K562 (cell line): ENCODE measurements around the gene UBE2O. TPM values are rescaled to one million over a fixed set of nuclear protein-coding genes. Genes with fewer than 3 reads are reported as not detected.

ENCODE experiments used
- ARHGAP35 ChIP-seq: fragments of 450-650 bp; IDR thresholded peaks from 2 replicates; pipeline ENCODE4 v1.6.1; 2018; ENCODE audit not compliant: partially characterized antibody
- ARNT ChIP-seq, 2 experiments: fragments of 450-650 bp; IDR thresholded peaks; 2 replicates each; pipeline ENCODE4 v1.6.1; 2016; ENCODE audit warnings: mild to moderate bottlenecking in 1 of 2
- CBFA2T3 ChIP-seq: fragments of 450-650 bp; IDR thresholded peaks from 2 replicates; pipeline ENCODE4 v1.6.1; 2017
- CCAR2 ChIP-seq: fragments of 200-400 bp; formaldehyde crosslinking; IDR thresholded peaks from 2 replicates; pipeline ENCODE4 v1.6.1; 2017; ENCODE audit warnings: mild to moderate bottlenecking, low read depth, low read length
- E2F1 ChIP-seq: sonication (generic); formaldehyde crosslinking; IDR thresholded peaks from 2 replicates; pipeline ENCODE4 v1.8.1; 2023; ENCODE audit warnings: mild to moderate bottlenecking, missing genetic modification reagents, moderate library complexity
- EZH2 ChIP-seq: IDR thresholded peaks from 2 replicates; pipeline ENCODE4 v1.6.1; 2012; ENCODE audit warnings: low read depth, mild to moderate bottlenecking, inconsistent platforms, low read length, borderline replicate concordance
- HCFC1 ChIP-seq: IDR thresholded peaks from 2 replicates; pipeline ENCODE4 v1.6.1; 2012; ENCODE audit warnings: low read depth, low read length, improper control_type of control experiment
- HNRNPK ChIP-seq: fragments of 200-400 bp; formaldehyde crosslinking; IDR thresholded peaks from one replicate; pipeline ENCODE4 v1.6.1; 2018; ENCODE audit warnings: mild to moderate bottlenecking, low read depth, low read length; ENCODE audit not compliant: poor library complexity, severe bottlenecking
- L3MBTL2 ChIP-seq: fragments of 450-650 bp; IDR thresholded peaks from 2 replicates; pipeline ENCODE4 v1.6.1; 2016; ENCODE audit warnings: mild to moderate bottlenecking, moderate library complexity
- MECOM ChIP-seq: fragments of 250-450 bp; sonication (Bioruptor Pico); IDR thresholded peaks from 2 replicates; pipeline ENCODE4 v1.8.0; 2022; ENCODE audit warnings: inconsistent platforms
- MEIS2 ChIP-seq: fragments of 450-650 bp; IDR thresholded peaks from 2 replicates; pipeline ENCODE4 v1.6.1; 2014; ENCODE audit warnings: mild to moderate bottlenecking; ENCODE audit not compliant: partially characterized antibody
- NFIX ChIP-seq: fragments of 250-450 bp; sonication (Bioruptor Pico); IDR thresholded peaks from 2 replicates; pipeline ENCODE4 v1.4.0; 2020; ENCODE audit warnings: low read depth, mild to moderate bottlenecking, moderate library complexity
- NR1H2 ChIP-seq: sonication (generic); formaldehyde crosslinking; IDR thresholded peaks from 2 replicates; pipeline ENCODE4 v1.4.0; 2020; ENCODE audit warnings: mild to moderate bottlenecking, missing genetic modification reagents
- PML ChIP-seq: IDR thresholded peaks from 2 replicates; pipeline ENCODE4 v1.6.1; 2012; ENCODE audit warnings: low read length, inconsistent platforms
- SAP30 ChIP-seq: fragments of 200-600 bp; sonication (generic); IDR thresholded peaks from 2 replicates; pipeline ENCODE4 v1.6.1; 2012; ENCODE audit warnings: borderline replicate concordance, low read depth, mild to moderate bottlenecking, moderate library complexity, low read length, control low read depth, inconsistent platforms; ENCODE audit not compliant: insufficient read depth, poor library complexity, severe bottlenecking
- SIN3A ChIP-seq, 2 experiments: fragments of 150-350 bp in 1 of 2; IDR thresholded peaks; 2 replicates each; pipeline ENCODE4 v1.6.1; 2011 to 2016; ENCODE audit warnings: borderline replicate concordance in 2 of 2, low read depth in 2 of 2, low read length in 2 of 2, mild to moderate bottlenecking in 2 of 2, moderate library complexity in 2 of 2; ENCODE audit not compliant: control insufficient read depth in 1 of 2
- TARDBP ChIP-seq: fragments of 450-650 bp; IDR thresholded peaks from 2 replicates; pipeline ENCODE4 v1.6.1; 2016
- TBL1XR1 ChIP-seq, 2 experiments: IDR thresholded peaks; 2 replicates each; pipeline ENCODE4 v1.6.1; 2012; ENCODE audit warnings: improper control_type of control experiment in 2 of 2, low read length in 2 of 2, mild to moderate bottlenecking in 1 of 2
- TSC22D4 ChIP-seq: fragments of 450-650 bp; IDR thresholded peaks from 2 replicates; pipeline ENCODE4 v1.6.1; 2016; ENCODE audit warnings: missing genetic modification characterization, missing biosample characterization, control low read depth
- U2AF2 ChIP-seq: fragments of 200-400 bp; formaldehyde crosslinking; optimal IDR thresholded peaks from 2 replicates; pipeline ENCODE3; 2017; ENCODE audit warnings: low read depth, mild to moderate bottlenecking, low read length
- ZKSCAN3 ChIP-seq: fragments of 250-450 bp; sonication (Bioruptor Pico); IDR thresholded peaks from 2 replicates; pipeline ENCODE4 v1.4.0; 2020
- ZNF174 ChIP-seq: fragments of 250-450 bp; sonication (Bioruptor Pico); IDR thresholded peaks from 2 replicates; pipeline ENCODE4 v1.4.0; 2020; ENCODE audit warnings: mild to moderate bottlenecking
- ZNF224 ChIP-seq: sonication (generic); formaldehyde crosslinking; IDR thresholded peaks from 2 replicates; pipeline ENCODE4 v1.8.0; 2022; ENCODE audit warnings: mild to moderate bottlenecking, missing genetic modification reagents
- ZNF23 ChIP-seq: fragments of 250-450 bp; sonication (Bioruptor Pico); IDR thresholded peaks from 2 replicates; pipeline ENCODE4 v1.4.0; 2020; ENCODE audit warnings: mild to moderate bottlenecking
- ZNF77 ChIP-seq: fragments of 250-450 bp; sonication (Bioruptor Pico); IDR thresholded peaks from 2 replicates; pipeline ENCODE4 v1.5.0; 2020
- polyA plus RNA-seq, 8 experiments: library from polyadenylated mRNA; depleted of rRNA in 4 of 8; stranded (reverse) in 5 of 8; unstranded in 3 of 8; fragments of >200 nt; fragmentation: Nextera tagmentation in 2 of 8; fragmentation: Illumina TruSeq in 1 of 8; extraction: Ambion mirVana in 2 of 8; extraction: Trizol in 1 of 8; gene quantifications; 2 replicates each; pipeline versions ENCODE4 v1.2.1 to v1.2.3, GENCODE V29; 2011 to 2014; ENCODE audit warnings: inconsistent platforms in 1 of 8, missing spikeins in 1 of 8
- total RNA-seq, 7 experiments: library from RNA; depleted of rRNA in 6 of 7; stranded (reverse); fragments of >200 nt in 6 of 7; fragmentation: Illumina TruSeq in 2 of 7; extraction: Trizol in 2 of 7; gene quantifications; 2 replicates each; pipeline versions ENCODE4 v1.2.1 to v1.2.3, GENCODE V29; 2011 to 2021; ENCODE audit warnings: low replicate concordance in 1 of 7
- TF ChIP-seq, protein P1 (sequence below): fragments of 450-650 bp; IDR thresholded peaks from 2 replicates; pipeline ENCODE4 v1.6.1; 2014; ENCODE audit warnings: low read depth, mild to moderate bottlenecking, moderate library complexity, borderline replicate concordance
- TF ChIP-seq, protein P2 (sequence below): sonication (generic); formaldehyde crosslinking; IDR thresholded peaks from 2 replicates; pipeline ENCODE4 v1.8.0; 2022; ENCODE audit warnings: mild to moderate bottlenecking, low read depth, missing genetic modification reagents

The UBE2O gene
- total and polyA plus RNA-seq, 9 of the 15 experiments (the other 6 are each of a cell fraction or from before 2014, with no cell fraction given), result 1.6 to 39.7 (median 13.3) TPM

DNA sequence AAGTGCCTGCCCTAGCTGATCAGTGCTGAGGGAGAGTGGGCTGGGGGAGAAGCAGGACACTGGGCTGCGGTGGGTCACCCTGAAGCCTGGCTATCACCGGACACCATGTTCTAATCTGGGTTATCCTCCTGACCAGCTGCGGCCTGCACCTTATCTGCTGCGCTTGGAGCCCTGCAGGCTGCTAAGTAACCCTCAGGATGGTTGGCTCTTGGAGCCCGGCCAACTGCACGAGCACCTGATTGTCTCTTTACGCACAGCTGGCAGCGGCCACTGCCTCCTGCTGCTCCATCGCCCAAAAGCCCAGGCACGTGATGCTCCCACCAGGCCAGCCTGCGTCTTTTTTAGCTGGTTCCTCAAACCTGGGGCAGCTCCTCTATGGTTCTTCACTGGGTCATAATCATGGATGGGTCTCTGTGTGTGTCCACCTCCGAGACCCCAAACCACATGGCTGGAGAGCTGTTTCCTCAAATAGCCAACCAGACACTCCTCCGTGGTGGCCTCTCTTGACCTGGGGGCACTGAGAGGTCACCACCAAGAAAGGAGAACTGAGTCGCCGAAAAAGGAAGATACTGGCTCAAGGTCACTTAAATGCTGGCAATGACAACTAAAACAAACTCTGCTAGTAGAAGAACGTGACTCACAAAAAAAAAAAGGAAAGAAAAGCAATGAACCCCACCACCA, 46.8 kb downstream of the UBE2O start (continued):
- TF ChIP-seq CCAR2 (0 out of 2 replicates have a peak, but pooled peaks have one; percentile 83), HCFC1 (0 out of 2 replicates have a peak, but pooled peaks have one; percentile 29), NFIX (CRISPR knock-in tag) (peak; percentile 70), ZNF23 (CRISPR knock-in tag) (peak; percentile 69; the same call in 1 of the 2 replicates), TSC22D4 (tag) (no peak), ARHGAP35 (no peak), ZKSCAN3 (CRISPR knock-in tag) (no peak), SAP30 (no peak), HNRNPK (no peak), NR1H2 (CRISPR knock-in tag) (peak; percentile 94), TARDBP (peak; percentile 99), L3MBTL2 (peak; percentile 86), ZNF174 (CRISPR knock-in tag) (no peak), E2F1 (CRISPR knock-in tag) (0 out of 2 replicates have a peak, but pooled peaks have one; percentile 64), TBL1XR1 (IDR thresholded peaks at IDR 0.05; ENCODE audit: low read length in 2 of 2) (peak; percentile 78 to 98), CBFA2T3 (peak; percentile 100), MEIS2 (peak; percentile 53), SIN3A (IDR thresholded peaks at IDR 0.05; ENCODE audit: borderline replicate concordance in 2 of 2, control insufficient read depth in 1 of 2, low read depth in 2 of 2, low read length in 2 of 2) (peak; percentile 77 to 81; a peak in 3 of 4 replicates), PML (peak; percentile 99), ZNF77 (CRISPR knock-in tag) (no peak), ARNT (IDR thresholded peaks at IDR 0.05) (peak; percentile 81 to 90; a peak in 3 of 4 replicates), MECOM (CRISPR knock-in tag) (peak; percentile 93), EZH2 (no peak), U2AF2 (no peak), ZNF224 (CRISPR knock-in tag) (no peak)
- TF ChIP-seq, protein P1, sequence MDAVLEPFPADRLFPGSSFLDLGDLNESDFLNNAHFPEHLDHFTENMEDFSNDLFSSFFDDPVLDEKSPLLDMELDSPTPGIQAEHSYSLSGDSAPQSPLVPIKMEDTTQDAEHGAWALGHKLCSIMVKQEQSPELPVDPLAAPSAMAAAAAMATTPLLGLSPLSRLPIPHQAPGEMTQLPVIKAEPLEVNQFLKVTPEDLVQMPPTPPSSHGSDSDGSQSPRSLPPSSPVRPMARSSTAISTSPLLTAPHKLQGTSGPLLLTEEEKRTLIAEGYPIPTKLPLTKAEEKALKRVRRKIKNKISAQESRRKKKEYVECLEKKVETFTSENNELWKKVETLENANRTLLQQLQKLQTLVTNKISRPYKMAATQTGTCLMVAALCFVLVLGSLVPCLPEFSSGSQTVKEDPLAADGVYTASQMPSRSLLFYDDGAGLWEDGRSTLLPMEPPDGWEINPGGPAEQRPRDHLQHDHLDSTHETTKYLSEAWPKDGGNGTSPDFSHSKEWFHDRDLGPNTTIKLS, result no peak
- TF ChIP-seq, protein P2, sequence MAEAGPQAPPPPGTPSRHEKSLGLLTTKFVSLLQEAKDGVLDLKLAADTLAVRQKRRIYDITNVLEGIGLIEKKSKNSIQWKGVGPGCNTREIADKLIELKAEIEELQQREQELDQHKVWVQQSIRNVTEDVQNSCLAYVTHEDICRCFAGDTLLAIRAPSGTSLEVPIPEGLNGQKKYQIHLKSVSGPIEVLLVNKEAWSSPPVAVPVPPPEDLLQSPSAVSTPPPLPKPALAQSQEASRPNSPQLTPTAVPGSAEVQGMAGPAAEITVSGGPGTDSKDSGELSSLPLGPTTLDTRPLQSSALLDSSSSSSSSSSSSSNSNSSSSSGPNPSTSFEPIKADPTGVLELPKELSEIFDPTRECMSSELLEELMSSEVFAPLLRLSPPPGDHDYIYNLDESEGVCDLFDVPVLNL (CRISPR knock-in tag), result no peak
